GM10266 (cell line): ENCODE data around the gene GRIP2.

Experiments
- DNase-seq: peaks from one replicate; pipeline ENCODE4 v3.0.0; 2012; ENCODE audit errors: extremely low spot score
- TF ChIP-seq, protein P1 (sequence below): IDR thresholded peaks from 2 replicates; pipeline ENCODE4 v1.5.1; 2012; ENCODE audit warnings: mild to moderate bottlenecking, low read depth; ENCODE audit not compliant: control insufficient read depth, insufficient read depth; ENCODE audit errors: missing control alignments

GRIP2 gene

DNA sequence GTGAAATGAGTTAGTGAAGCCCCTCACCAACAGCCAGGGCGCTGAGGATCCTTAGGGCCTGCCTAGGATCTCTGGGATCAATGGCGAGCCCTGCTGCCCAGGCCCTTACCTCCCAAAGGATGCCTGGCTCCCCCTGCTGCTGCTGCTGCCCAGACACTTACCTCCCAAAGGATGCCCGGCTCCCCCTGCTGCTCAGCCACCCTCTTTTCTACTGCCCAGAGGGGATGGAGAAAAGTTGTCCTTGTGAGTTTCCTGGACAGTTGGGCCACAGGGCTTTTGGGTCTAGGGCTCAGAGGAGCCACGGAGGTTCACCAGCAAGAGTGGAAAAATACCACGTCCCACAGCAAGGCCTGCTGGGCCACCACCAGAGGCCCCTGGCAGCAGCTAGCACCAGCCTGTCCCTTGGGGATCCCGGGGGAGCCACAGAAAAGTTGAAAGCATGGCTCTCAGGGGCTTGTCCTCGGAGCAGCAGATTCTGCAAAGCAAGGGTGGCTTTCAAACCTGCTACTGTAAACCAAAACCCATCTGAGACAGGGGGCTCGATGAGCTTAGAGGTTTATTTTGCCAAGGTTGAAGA lies 78.3 kb downstream of the GRIP2 start:
- TF ChIP-seq, protein P1, sequence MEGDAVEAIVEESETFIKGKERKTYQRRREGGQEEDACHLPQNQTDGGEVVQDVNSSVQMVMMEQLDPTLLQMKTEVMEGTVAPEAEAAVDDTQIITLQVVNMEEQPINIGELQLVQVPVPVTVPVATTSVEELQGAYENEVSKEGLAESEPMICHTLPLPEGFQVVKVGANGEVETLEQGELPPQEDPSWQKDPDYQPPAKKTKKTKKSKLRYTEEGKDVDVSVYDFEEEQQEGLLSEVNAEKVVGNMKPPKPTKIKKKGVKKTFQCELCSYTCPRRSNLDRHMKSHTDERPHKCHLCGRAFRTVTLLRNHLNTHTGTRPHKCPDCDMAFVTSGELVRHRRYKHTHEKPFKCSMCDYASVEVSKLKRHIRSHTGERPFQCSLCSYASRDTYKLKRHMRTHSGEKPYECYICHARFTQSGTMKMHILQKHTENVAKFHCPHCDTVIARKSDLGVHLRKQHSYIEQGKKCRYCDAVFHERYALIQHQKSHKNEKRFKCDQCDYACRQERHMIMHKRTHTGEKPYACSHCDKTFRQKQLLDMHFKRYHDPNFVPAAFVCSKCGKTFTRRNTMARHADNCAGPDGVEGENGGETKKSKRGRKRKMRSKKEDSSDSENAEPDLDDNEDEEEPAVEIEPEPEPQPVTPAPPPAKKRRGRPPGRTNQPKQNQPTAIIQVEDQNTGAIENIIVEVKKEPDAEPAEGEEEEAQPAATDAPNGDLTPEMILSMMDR = peak; percentile 86
- peak; percentile 59 for DNase-seq

DNA sequence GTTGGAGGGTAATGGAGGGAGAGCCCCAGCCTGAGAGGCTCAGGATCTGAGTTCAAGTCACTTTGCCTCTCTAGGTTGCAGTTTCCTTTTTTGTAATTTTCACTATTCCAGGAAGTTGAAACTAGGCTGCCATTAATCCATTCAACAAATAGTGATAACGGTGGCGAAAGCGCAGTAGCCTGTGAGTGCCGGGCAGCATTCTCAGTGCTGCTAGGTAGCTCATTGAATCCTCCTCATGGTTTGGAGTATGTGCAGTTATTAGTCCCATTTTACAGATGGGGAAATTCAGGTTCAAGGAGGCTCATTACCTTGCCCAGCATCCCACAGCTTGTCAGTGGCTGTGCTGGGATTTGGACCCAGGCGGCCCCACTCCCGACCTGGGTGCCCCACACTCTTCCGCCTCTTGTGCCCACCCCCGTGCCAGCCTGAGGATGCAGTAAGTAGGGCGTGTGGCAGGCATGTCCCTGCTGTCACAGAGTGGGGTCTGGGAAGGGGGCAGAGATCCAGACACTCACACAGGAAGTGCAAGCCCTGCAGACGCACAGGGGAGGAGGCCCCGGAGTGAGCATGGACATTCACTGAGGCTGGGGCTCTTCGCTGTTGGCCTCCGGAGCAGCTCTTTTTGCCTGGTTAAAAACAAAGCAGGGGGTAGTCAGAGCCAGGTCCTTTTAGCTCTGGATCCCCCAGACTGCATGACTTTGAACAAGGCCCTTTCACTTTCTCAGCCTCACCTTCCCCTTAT lies 79.0 kb downstream of the GRIP2 start:
- TF ChIP-seq, protein P1 = no peak
- DNase-seq = no peak

- TF ChIP-seq, protein P1 = no peak
- no peak for DNase-seq
These were observed 79.7 kb downstream of the GRIP2 start for GRCh38 chr3:14460342-14461005.

GRCh38 chr3:14459787-14460186 lies 80.4 kb downstream of the GRIP2 start:
- no peak for DNase-seq
- TF ChIP-seq, protein P1 = no peak

- TF ChIP-seq, protein P1 = no peak
These were observed 80.8 kb downstream of the GRIP2 start for GRCh38 chr3:14459384-14459783.

DNA sequence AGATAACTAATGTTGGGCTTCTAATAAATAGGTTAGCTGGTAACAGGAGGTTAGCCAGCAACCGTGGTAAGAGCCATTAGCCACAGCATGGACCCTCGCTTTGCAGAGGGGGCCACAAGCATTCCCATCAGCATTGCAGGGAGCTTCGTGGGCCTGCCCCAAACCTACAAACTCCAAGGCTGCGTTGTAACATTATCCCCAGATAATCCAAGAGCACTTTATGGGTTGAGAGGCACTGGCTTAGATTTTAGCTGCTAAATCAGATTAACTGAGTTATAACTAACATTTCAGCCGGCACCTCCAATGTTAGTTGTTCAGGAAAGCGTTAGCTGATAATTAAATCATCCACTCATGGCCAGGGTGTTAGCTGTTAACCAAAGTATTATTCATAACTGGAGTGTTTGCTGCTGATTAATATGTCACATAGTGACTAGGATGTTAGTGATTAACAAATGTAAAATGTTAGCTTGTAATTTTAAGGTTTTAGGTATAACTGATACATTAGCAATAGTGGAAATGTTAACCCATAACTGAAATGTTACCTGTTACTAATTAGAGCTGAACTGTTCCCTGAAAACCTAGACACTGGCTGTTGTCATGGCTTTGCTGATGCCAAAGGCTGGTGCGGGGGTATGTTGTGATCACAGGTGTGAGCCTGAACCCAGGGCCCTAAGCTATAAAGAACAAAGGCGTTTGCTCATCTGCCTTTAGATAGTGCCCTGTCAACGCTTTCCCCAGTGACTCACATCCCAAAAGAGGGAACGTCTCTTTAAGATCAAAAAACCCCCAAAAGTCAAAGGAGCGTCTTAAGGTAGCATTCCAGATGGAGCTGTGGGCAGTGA lies 81.5 kb downstream of the GRIP2 start:
- no peak for DNase-seq
- TF ChIP-seq, protein P1 = no peak

More at GRCh38 chr3:14459384-14459783, 80.8 kb downstream of the GRIP2 start:
- DNase-seq = no peak
